GM20000 (cell line): ENCODE results near the gene ZBP1.

Experiments
- DNase-seq: peaks from one replicate; pipeline ENCODE4 v3.0.0; 2012; ENCODE audit warnings: low spot score
- CTCF ChIP-seq: IDR thresholded peaks from 2 replicates; pipeline ENCODE4 v1.5.1; 2012; ENCODE audit warnings: mild to moderate bottlenecking, control low read depth; ENCODE audit errors: extremely low read depth, missing control alignments

Gene ZBP1

GRCh38 chr20:57579331-57579897 is 40.8 kb downstream of the ZBP1 start:
- DNase-seq, result no peak
- no peak for TF ChIP-seq CTCF

DNA sequence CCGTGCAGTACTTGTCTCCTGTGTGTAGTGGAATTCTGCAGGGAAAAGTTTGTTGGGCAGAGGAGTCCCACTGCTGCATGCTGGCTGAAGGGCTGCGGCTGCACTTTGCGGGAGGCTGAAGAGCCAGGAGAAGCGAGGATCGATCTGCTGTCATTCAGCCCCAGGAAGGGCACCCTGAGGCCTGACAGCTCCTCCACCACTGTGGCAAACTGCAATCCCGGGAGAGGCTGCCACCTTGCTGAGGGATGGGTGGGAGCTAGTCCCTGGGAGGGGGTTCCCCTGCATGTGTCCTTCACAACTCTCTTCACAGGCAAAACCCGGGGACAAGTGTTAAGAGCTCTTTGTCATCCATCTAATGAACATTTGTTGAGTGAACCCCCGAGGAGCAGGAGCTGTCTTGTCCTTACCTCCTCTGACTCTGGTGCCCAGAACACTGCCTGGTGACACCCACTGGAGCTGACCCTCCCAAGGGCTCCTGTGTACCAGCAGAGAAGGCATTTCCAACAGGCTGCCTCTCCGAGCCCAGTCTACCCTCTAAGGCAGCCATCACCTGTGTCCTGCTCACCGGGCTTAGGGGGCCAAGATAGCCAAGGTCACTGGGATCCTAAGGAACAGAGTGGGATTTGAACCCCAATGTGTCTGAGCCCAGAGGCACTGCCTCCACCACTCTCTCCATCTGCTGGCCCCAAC is 41.6 kb downstream of the ZBP1 start:
- no peak for TF ChIP-seq CTCF
- DNase-seq, result no peak

- no peak for TF ChIP-seq CTCF
- no peak for DNase-seq
Observed at GRCh38 chr20:57577679-57578475, 42.3 kb downstream of the ZBP1 start.

DNA sequence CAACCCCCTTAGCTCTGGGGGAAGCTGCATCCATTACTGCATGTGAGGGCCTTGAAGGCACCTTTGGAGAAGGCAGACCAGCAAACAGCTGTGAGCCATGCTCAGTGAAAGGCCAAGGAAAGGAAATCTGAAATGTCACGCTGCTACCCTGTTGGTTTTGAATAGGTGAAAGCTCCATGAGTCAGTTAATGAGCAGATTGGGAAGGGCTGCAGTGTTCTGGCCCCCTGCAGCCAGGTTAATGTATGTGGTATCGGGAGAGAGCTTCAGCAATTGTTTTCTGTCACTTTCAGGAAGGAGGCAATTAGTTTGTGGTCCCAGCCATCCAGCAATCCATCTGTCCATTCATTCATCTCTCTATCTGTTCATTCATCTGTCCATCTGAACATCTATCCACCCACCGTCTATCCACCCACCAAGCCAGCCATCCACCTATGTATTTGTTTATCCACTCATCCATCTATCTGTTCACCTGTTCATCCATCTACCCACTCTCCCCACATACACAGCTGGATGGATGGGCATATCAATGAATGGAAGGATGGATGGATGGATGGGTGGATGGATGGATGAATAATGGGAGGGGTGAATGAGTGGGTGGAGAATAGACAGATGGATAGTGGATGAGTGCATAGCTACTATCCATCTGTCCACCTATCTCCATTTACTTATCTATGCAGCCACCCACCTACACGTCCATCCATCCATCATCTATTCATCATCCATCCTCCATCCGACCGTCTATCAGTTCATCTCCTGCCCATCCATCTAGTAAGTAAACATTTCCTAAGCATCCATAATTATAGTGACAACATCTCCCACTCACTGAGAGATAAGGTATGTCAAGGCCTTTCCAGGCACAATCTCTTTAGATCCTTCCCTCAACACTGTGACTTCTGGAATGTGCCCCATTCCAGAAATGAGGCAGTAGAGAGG is 43.3 kb downstream of the ZBP1 start:
- TF ChIP-seq CTCF, result no peak
- no peak for DNase-seq

- no peak for DNase-seq
- TF ChIP-seq CTCF, result no peak
Observed at GRCh38 chr20:57576002-57576401, 44.2 kb downstream of the ZBP1 start.

GRCh38 chr20:57574954-57575353 is 45.3 kb downstream of the ZBP1 start:
- no peak for DNase-seq
- no peak for TF ChIP-seq CTCF
